Measurements from ENCODE around the gene LAMA2. TPM values are rescaled to one million over a fixed set of nuclear protein-coding genes. Genes with fewer than 3 reads are reported as not detected.

LAMA2 gene
- total RNA-seq, 1 donor = 9.4 TPM

GRCh38 chr6:129555206-129555832 is 672.4 kb downstream of the LAMA2 start:
- TF ChIP-seq CTCF (IDR thresholded peaks at IDR 0.05; ENCODE audit: extremely low read depth, low read depth, low read length) = no peak
- H3K79me2 ChIP-seq (ENCODE audit: insufficient read depth, low read length) = no peaks in the 10 kb centered on the region
- no peaks in the 10 kb centered on the region for H3K36me3 ChIP-seq (ENCODE audit: insufficient read depth, low read length)
- no peaks in the 10 kb centered on the region for H3K9me3 ChIP-seq (ENCODE audit: low read depth, low read length)
- no peak overlapping the region for H3K4me2 ChIP-seq (ENCODE audit: insufficient read depth, low read length)
- H3K4me1 ChIP-seq (ENCODE audit: insufficient read depth, low read length) = peaks cover 4% of the 10 kb centered on the region
- H2AFZ ChIP-seq (ENCODE audit: low read length) = no peak overlapping the region
- H3K4me3 ChIP-seq (ENCODE audit: insufficient read depth, low read length) = no peak overlapping the region
- H3K27me3 ChIP-seq (ENCODE audit: insufficient read depth, low read length) = no peaks in the 10 kb centered on the region
- no peak for DNase-seq (ENCODE audit: insufficient read length, low spot score, missing footprints)
- no peaks in the 10 kb centered on the region for H4K20me1 ChIP-seq (ENCODE audit: insufficient read depth, low read length)
- H3K27ac ChIP-seq (ENCODE audit: low read depth, low read length) = no peak overlapping the region

GRCh38 chr6:129558248-129558647 is 675.3 kb downstream of the LAMA2 start:
- Histone ChIP-seq H3K4me2 (ENCODE audit: insufficient read depth, low read length) (no peak overlapping the region), H4K20me1 (ENCODE audit: insufficient read depth, low read length) (no peaks in the 10 kb centered on the region), H3K27ac (ENCODE audit: low read depth, low read length) (no peak overlapping the region), H3K79me2 (ENCODE audit: insufficient read depth, low read length) (no peaks in the 10 kb centered on the region), H2AFZ (ENCODE audit: low read length) (no peak overlapping the region), H3K27me3 (ENCODE audit: insufficient read depth, low read length) (no peaks in the 10 kb centered on the region), H3K4me1 (ENCODE audit: insufficient read depth, low read length) (peaks cover 4% of the 10 kb centered on the region), H3K36me3 (ENCODE audit: insufficient read depth, low read length) (no peaks in the 10 kb centered on the region), H3K9me3 (ENCODE audit: low read depth, low read length) (no peaks in the 10 kb centered on the region), H3K4me3 (ENCODE audit: insufficient read depth, low read length) (no peak overlapping the region)
- no peak for TF ChIP-seq CTCF (IDR thresholded peaks at IDR 0.05; ENCODE audit: extremely low read depth, low read depth, low read length)
- no peak for DNase-seq (ENCODE audit: insufficient read length, low spot score, missing footprints)

DNA sequence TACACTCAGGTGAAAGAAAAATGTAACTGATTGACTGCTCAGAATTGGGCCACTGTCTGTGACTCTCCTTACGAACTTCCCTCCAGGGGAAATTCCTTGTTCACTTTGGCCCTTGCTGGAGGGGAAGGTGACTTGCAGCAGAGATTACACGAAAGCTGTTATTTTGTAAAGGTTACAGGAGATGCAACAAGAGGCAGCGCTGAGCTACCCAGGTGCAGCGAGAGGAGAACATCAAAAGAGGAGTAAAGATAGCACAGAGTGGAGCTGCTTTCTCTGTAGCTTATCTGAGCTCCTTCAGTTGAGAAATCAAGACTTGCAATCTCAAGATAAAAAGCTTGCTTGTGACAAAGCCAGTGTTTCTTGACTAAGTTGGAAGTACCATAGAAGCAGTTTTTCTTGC is 682.4 kb downstream of the LAMA2 start:
- no peaks in the 10 kb centered on the region for H3K36me3 ChIP-seq (ENCODE audit: insufficient read depth, low read length)
- H3K9me3 ChIP-seq (ENCODE audit: low read depth, low read length) = no peaks in the 10 kb centered on the region
- no peaks in the 10 kb centered on the region for H3K4me1 ChIP-seq (ENCODE audit: insufficient read depth, low read length)
- H4K20me1 ChIP-seq (ENCODE audit: insufficient read depth, low read length) = no peaks in the 10 kb centered on the region
- DNase-seq (ENCODE audit: insufficient read length, low spot score, missing footprints) = peak; percentile 55
- H3K27ac ChIP-seq (ENCODE audit: low read depth, low read length) = no peak overlapping the region
- H3K27me3 ChIP-seq (ENCODE audit: insufficient read depth, low read length) = no peaks in the 10 kb centered on the region
- no peaks in the 10 kb centered on the region for H3K79me2 ChIP-seq (ENCODE audit: insufficient read depth, low read length)
- H3K4me2 ChIP-seq (ENCODE audit: insufficient read depth, low read length) = no peak overlapping the region
- no peak overlapping the region for H2AFZ ChIP-seq (ENCODE audit: low read length)
- no peak overlapping the region for H3K4me3 ChIP-seq (ENCODE audit: insufficient read depth, low read length)
- no peak for TF ChIP-seq CTCF (IDR thresholded peaks at IDR 0.05; ENCODE audit: extremely low read depth, low read depth, low read length)

- Histone ChIP-seq H3K4me2 (ENCODE audit: insufficient read depth, low read length) (no peak overlapping the region), H3K27me3 (ENCODE audit: insufficient read depth, low read length) (no peaks in the 10 kb centered on the region), H4K20me1 (ENCODE audit: insufficient read depth, low read length) (no peaks in the 10 kb centered on the region), H3K9me3 (ENCODE audit: low read depth, low read length) (no peaks in the 10 kb centered on the region), H3K27ac (ENCODE audit: low read depth, low read length) (no peak overlapping the region), H3K79me2 (ENCODE audit: insufficient read depth, low read length) (no peaks in the 10 kb centered on the region), H3K36me3 (ENCODE audit: insufficient read depth, low read length) (peaks cover 2% of the 10 kb centered on the region), H3K4me3 (ENCODE audit: insufficient read depth, low read length) (no peak overlapping the region), H3K4me1 (ENCODE audit: insufficient read depth, low read length) (no peaks in the 10 kb centered on the region), H2AFZ (ENCODE audit: low read length) (no peak overlapping the region)
- TF ChIP-seq CTCF (IDR thresholded peaks at IDR 0.05; ENCODE audit: extremely low read depth, low read depth, low read length) = no peak
- DNase-seq (ENCODE audit: insufficient read length, low spot score, missing footprints) = no peak
Measured at GRCh38 chr6:129565811-129566210, 682.9 kb downstream of the LAMA2 start.

Small RNAs within 50 kb of the gene (small RNA-seq; reads per million reads assigned to genes)
- gene RNU6-861P = not detected

Data from osteoblast (primary cell).